ENCODE data around the gene UQCRC1.
A peak's percentile ranks its signal among the peaks of the same experiment; 100 is the strongest.

Gene UQCRC1

GRCh38 chr3:48569808-48570450 lies 39.5 kb downstream of the UQCRC1 start:
- DNase-seq = no peak

DNA sequence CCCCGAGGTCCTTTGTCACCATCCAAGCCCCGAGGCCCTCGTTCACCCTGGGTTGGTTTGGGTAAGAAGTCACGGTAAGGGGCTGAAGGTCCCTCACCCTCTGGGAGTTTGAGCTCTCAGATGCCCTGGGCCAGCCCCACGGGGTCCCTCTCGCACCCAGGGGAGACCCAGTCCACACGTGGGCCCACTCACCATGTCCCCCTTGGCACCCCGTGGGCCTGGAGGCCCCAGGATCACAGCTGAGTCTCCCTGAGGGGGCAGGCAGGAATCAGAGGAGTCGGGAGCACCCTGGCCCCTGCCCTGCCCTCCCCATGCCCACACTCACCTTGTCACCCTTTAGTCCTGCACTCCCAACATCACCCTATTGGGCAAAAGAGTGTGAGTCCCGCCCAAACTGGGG lies 40.0 kb downstream of the UQCRC1 start:
- no peak for DNase-seq

DNA sequence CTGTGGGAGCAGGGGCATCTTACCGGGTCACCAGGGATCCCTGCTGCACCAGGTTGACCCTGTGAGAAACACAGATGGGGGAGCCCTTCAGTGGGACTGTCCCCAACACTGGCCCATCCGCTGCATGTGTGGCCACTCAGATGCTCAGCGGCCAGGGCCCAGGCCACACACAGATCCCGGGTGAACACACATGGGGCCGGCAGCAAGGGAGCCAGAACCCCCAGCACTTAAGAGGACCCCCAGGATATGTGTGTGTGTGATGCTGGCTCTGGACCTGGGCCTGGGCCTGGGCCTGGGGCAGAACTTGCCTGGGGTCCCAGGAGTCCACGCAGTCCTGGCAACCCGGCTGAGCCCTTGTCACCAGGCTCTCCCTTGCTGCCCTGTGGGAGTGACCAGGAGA lies 41.0 kb downstream of the UQCRC1 start:
- DNase-seq = no peak

DNA sequence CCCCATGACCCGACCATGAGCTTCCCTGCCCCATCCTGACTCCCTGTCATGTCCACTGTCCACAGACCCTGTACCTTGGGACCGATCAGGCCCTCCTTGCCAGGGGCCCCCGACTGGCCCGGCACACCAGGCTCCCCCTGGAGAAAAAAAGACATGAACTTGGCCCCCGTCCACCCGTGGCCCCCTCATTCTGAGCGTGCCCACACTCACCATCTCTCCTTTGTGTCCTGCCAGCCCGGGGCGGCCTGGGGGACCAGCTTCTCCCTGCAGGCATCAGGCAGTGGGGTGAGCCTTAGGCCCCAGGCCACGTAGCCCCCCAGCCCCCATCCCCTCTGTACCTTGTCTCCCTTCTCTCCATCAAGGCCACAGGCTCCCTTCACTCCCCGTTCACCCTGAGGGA lies 41.9 kb downstream of the UQCRC1 start:
- DNase-seq = no peak

DNA sequence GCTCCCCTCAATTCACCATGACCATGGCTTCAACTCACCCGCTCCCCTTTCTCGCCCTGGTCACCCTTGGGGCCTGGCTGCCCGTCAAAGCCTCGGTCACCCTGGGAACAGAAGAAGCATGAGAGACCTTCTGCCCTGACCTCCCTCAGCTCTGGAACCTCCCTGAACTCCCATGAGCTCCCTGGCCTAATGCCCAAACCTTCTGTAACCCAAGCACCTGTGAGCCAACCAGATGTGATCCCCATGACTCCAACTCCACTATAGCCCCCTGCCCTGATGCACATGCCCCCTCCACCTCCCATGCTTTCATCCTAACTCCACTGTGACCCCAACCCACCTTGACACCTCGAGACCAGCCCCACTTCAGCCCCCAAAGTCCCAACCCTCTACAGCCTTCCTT lies 42.4 kb downstream of the UQCRC1 start:
- no peak for DNase-seq

DNA sequence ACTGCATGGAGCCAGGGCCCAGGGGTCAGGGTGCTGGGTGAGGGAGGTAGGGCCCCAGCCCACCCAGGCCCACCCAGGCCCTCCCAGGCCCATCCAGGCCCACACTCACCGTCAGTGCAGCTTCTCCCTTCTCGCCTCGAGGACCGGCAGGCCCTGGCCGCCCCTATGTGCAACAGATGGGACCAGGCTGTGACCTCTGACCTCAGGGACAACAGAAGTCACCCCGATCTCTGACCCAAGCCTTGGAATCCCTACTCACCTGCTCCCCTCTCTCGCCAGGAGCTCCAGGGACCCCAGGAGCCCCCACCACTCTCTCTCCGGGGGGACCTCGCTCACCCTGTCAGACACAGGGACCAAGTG lies 43.1 kb downstream of the UQCRC1 start:
- no peak for DNase-seq

DNA sequence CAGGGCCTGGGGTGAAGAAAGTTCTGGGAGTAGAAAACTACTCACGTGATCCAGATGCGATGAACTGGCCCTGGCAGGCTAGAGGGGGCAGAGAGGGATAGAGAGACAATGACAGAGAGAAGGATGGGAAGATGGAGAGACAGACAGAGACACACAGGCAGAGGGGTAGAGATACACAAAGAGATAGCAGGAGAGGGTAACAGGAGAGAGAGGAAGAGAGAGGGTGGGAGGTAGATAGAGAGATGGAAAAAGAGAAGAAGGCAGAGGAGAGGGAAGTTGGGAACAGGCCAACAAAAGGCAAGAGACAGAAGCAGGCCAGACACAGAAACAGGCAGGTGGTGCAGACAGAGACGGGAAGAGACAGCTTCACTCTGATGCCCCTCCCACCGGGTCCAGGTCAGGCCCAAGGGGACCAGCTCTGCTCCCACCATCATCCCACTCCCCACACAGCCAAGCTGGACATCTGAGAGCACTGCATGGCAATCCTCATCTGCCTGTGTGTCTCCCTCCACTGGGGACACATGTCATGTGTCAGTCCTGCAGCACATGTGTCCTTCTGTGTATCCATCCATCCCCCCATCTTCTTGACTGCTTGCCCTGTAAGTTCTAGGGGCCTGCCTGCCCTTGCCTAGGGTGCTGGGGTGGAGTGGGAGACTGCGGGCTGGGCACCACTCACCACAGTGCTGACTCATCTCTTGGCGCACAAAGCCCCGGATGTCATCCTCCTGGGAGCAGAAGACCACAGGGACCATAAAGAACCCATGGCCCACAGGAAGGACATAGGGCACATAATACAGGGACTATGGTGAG lies 43.6 kb downstream of the UQCRC1 start:
- no peak for DNase-seq

- no peak for DNase-seq
Observed at GRCh38 chr3:48565186-48565585, 44.3 kb downstream of the UQCRC1 start.

- DNase-seq = no peak
Observed at GRCh38 chr3:48564667-48565066, 44.8 kb downstream of the UQCRC1 start.

GRCh38 chr3:48564022-48564421 lies 45.4 kb downstream of the UQCRC1 start:
- DNase-seq = peak; percentile 10 to 21

- no peak for DNase-seq
Observed at GRCh38 chr3:48563382-48563918, 46.0 kb downstream of the UQCRC1 start, which contains the start of gene UCN2. UCN2 (minus strand) TSS chr3:48563781; CDS start chr3:48563124, 657 bp downstream.

DNA sequence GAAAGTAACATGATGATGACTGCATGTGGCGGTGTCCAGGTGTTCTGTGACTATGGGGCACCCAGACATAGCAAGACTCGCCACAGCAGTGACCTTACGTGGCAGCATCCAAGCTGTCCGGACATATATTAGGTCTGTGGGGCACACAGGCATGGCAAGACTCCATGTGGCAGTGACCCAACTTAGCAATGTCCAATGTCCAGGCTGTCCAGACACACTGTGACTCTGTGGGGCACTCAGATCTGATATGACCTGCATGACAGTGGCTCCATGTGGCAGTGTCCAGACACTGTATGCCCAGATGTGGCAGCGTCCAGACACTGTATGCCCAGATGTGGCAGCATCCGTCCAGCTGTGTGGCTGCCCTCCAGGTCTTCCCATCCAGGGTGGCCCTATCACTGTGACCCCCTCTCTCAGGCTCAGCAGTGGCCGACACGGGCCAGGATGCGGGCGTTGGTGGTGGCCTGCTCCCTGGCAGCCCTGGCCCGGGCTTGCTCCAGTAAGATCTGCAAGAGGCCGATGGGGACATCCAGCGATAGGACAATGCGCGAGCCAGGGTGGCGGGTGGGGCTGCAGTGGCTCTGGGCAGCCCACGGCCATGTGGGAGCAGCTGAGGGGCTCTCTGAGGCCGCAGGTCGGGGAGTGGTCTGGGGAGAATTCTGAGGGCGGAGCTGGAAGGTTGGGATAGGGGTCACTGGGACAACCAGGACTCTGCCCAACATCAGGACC lies 46.9 kb downstream of the UQCRC1 start:
- DNase-seq = no peak

DNA sequence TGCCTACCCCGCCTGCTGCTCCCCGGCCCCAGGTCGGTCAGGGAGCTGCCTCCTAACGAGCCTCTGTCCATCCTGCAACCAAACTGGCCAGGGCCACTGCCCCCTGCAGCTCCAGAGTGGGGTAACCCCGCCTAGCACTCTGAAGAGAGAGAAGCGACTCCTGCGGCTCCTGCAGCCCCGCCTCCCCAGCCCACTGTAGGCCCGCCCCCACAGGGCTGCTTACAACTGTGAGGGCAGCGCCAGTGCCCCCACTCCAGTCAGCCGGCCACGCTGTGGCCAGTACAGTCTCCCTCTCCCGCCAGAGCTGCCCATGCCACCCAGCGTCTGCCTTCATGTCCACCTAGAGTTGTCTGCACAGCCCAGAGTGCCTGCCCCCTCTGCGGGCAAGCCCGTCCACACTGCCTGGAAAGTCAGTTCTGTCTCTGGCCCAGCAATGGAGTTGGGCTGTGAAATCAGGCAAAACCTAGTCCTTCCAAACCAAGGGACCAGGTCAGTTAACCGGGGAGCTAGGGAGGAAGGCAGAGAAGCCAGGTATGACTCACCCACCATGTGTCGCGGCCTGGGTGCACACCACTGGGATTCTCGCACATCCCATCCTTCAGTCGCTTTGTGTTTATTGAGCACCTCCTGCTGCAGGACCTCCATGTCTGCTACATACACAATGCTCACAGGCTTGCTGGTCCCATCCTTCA lies 48.3 kb downstream of the UQCRC1 start:
- DNase-seq = peak in 1 of 2 donors; percentile 27

GRCh38 chr3:48560648-48561018 lies 48.8 kb downstream of the UQCRC1 start:
- no peak for DNase-seq

DNA sequence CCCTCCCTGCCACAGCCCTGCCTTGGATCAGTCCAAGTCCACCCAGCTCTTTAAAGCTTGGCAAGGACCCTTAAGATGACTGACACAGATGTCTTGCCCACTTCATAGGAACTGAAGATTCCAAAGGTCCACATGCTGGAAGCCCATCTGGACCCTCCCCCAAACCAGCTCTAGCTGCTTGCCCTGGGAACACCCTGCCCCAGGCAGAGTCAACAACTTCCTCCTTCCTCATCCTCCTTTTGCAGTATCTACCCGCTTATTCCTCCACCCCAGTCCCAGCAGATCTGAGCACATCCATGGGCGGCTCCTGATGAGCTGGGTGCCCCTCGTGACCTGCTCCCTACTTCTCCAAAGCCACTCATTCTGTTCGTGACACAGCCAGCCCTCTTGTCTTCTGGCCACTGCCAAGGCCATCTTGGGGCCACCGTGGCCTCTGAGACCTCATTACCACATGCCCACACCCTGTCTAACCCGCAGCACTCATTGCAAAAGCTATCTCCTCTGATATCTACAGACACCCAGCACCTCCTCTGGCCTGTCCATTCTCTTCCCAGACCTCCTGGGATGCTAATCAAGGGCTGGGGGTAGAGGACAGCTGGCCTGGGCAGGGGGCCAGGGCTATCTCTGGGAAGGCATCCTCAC lies 50.8 kb downstream of the UQCRC1 start:
- DNase-seq = no peak

- peak; percentile 99 to 100 for DNase-seq
Observed at GRCh38 chr3:48556796-48557626, 52.4 kb downstream of the UQCRC1 start, which contains the start of gene PFKFB4. PFKFB4 (minus strand) TSS chr3:48556803; CDS start chr3:48556777, 26 bp downstream.

DNA sequence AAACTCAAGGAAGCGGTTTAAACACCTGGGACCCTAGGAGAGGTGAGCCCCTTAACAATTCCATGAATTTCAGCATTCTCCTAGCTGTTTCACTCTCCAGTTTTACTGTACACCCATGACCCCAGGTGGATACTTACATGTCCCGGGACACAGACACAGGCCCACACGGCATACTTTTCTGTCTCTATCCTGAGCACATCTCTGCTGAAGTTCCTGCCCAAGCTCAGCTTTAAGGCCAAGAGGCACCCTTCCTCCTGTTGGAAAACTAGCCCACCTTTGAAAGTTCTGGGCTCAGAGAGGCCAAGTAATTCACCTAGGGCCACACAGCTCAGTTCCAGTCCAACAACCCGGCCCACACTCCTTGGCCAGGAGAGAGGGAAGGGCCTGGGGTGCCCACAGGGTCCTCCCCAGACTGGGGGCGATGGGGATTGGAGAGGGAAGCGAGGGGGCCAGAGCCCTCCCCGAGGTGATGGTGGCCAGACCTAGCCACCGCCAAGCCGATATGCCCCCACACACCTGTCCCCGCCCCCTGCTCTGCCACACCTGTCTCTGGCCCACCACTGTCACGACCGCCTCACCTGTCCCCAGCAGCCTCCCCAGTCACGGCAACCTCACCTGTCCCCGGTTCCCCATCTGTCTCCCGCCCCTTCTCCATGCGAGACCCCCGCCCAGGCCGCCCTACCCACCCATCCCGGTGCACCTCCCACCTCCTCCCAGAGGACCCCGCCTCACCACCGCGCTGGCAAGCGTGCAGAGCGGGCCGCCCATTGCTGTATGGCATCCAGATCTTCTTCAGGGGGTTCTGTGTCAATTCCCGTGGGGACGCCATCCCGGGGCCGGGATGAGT lies 53.3 kb downstream of the UQCRC1 start:
- DNase-seq = no peak

DNA sequence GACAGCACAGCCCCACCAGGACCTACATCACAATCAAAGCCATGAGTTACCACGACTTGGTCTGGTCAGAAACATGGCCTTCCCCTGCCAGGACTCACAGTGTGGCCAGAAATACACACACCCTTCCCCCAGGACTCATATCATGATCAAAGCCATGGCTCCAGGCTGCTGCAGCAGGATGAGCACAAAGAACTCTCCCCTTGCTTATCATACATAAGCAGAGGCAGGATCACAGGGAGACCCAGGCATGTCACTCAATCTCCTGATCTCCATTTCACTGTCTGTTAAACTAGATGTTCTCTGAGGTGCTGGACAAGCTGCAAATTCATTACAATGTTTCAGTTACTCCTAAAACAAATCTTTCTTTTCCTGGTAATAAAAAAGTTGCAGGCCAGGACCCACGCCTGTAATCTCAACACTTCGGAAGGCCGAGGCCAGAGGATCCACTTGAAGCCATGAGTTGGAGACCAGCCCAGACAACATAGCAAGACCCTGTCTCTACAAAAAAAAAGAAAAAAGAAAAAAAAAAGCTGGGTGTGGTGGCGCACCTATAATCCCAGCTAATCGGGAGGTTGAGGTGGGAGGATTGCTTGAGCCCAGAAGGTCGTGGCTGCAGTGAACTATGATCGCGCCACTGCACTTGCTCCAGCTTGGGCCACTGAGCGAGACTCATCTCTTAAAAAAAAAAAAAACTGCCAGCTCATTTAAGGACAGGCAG lies 54.1 kb downstream of the UQCRC1 start:
- no peak for DNase-seq
